Left ventricle myocardium inferior (tissue), 1 donor: ENCODE results near the gene DDX1. TPM values are rescaled to one million over a fixed set of nuclear protein-coding genes. Genes with fewer than 3 reads are reported as not detected.

ENCODE experiments used
- DNase-seq: peaks from one replicate; pipeline ENCODE4 v3.0.0-alpha.2; 2020
- H3K27ac ChIP-seq: fragments of 200-600 bp; replicated peaks from 2 replicates; pipeline ENCODE4 v1.8.0; 2021
- H3K27me3 ChIP-seq: fragments of 200-600 bp; 2 replicates; pipeline ENCODE4 v1.8.0; 2021; ENCODE audit warnings: low read depth
- H3K36me3 ChIP-seq: fragments of 200-600 bp; 2 replicates; pipeline ENCODE4 v1.8.0; 2021
- H3K4me1 ChIP-seq: fragments of 200-600 bp; 2 replicates; pipeline ENCODE4 v1.8.0; 2021
- H3K4me3 ChIP-seq: fragments of 200-600 bp; 2 replicates; pipeline ENCODE4 v1.8.0; 2021; ENCODE audit warnings: mild to moderate bottlenecking, moderate library complexity
- H3K9me3 ChIP-seq: fragments of 200-600 bp; replicated peaks from 2 replicates; pipeline ENCODE4 v1.8.0; 2021
- intact Hi-C: fragments of 100-400 bp; cut with micrococcal nuclease; formaldehyde crosslinking; loops from one replicate; pipeline ENCODE4 v1.11.0; 2022
- total RNA-seq: library from RNA; stranded (reverse); fragmentation: NEBNext Ultra II Directional; extraction: Animal tissue kit (Norgen Biotek cat#: 25700); gene quantifications from one replicate; pipeline ENCODE4 v1.2.1, GENCODE V29; 2021
- TF ChIP-seq, protein P1 (sequence below): fragments of 200-600 bp; IDR thresholded peaks from 2 replicates; pipeline ENCODE4 v1.8.0; 2021; ENCODE audit warnings: antibody characterized with exemption, mild to moderate bottlenecking, borderline replicate concordance
- donor health status: DM: no; HTN: yes; CAD: no; lungs with severe emphysema.

The DDX1 gene
- total RNA-seq, 1 donor from 2014 or later = 156 TPM

DNA sequence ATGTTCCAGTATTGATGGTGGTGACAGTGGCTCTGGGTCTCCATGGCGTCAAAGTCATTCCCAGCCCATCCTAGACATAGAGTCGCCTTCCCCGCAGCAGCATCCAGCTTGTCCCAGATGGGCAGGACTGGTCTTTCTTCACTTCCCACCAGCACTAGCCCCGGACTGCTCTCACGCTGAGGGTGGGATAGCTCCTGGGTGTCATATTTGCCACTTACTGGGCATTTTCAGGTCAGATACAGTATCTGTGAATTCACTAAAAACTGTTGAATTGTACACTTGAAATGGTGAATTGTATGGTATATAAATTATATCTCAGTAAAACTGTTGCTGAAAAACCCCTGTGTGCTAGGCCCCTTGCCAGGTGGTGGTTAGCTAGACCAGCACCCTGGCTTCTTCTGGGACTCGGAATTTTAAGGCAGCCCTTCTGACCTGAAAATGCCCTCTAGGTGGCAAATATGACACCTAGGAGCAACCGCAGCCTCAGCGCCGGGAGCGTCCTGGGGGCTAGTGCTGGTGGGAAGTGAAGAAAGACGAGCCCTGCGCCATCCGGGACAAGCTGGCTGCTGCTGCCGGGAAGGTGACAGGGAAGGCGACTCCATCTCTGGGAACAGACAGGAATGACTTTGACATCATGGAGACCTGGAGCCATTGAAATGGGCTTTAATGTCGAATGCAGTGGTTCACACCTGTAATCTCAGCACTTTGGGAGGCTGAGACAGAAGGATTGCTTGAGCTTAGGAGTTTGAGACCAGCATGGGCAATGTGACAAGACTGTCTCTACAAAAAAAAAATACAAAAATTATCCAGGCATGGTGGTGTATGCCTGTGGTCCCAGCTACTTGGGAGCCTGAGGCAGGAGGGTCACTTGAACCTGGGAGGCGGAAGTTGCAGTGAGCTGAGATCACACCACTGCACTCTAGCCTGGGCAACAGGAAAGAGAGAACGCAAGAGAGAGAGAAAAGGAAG lies 56.2 kb downstream of the DDX1 start:
- intact Hi-C loops = no loop called here
- Histone ChIP-seq H3K36me3 (no peaks in the 10 kb centered on the region), H3K9me3 (no peaks in the 10 kb centered on the region), H3K27ac (no peak overlapping the region), H3K4me3 (no peak overlapping the region), H3K27me3 (no peaks in the 10 kb centered on the region), H3K4me1 (peaks cover 10% of the 10 kb centered on the region)
- DNase-seq = no peak
- TF ChIP-seq, protein P1, sequence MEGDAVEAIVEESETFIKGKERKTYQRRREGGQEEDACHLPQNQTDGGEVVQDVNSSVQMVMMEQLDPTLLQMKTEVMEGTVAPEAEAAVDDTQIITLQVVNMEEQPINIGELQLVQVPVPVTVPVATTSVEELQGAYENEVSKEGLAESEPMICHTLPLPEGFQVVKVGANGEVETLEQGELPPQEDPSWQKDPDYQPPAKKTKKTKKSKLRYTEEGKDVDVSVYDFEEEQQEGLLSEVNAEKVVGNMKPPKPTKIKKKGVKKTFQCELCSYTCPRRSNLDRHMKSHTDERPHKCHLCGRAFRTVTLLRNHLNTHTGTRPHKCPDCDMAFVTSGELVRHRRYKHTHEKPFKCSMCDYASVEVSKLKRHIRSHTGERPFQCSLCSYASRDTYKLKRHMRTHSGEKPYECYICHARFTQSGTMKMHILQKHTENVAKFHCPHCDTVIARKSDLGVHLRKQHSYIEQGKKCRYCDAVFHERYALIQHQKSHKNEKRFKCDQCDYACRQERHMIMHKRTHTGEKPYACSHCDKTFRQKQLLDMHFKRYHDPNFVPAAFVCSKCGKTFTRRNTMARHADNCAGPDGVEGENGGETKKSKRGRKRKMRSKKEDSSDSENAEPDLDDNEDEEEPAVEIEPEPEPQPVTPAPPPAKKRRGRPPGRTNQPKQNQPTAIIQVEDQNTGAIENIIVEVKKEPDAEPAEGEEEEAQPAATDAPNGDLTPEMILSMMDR = no peak

DNA sequence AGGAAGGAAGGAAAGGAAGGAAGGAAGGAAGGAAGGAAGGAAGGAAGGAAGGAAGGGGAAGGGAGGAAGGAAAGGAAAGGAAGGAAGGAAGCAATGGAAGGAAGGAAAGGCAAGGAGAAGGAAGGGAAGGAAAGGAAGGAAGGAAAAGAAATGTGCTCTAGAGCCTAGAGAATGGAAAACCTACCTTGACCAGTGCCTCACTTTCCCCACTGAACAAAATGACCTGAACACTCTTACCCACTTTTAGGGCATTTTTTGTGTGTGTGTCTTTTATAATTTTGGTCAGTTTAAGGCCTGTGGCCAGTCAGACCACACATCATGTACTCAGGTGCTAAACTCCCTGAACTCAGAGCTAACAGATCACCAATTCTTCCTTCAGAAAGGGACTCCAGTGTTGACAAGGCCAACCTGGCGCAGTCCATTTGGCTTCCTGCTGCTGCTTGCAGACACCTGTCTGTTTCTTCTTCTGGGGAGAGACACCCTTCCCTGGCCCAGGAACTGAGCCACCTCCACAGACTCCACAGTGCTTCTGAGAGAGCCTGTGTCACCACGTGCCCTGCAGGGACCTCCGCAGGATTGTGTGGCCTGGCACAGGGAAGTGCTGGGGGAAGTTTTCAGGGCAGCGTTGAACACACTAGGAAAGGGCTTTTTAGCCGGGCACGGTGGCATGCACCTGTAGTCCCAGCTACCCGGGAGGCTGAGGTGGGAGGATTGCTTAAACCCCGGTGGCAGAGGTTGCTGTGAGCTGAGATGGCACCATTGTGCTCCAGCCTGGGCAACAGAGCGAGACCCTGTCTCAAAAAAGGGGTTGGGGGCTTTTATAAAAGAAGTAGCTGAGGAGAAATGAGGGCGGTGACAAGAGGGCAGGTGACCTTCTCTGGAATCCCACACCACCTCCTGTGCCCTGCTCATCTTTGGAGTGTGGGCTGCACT lies 57.2 kb downstream of the DDX1 start:
- H3K27me3 ChIP-seq = no peaks in the 10 kb centered on the region
- no peaks in the 10 kb centered on the region for H3K9me3 ChIP-seq
- peaks cover 10% of the 10 kb centered on the region for H3K4me1 ChIP-seq
- DNase-seq = no peak
- no peak overlapping the region for H3K4me3 ChIP-seq
- TF ChIP-seq, protein P1 = no peak
- intact Hi-C loops = no loop called here
- no peaks in the 10 kb centered on the region for H3K36me3 ChIP-seq
- no peak overlapping the region for H3K27ac ChIP-seq

GRCh38 chr2:15649561-15650255 lies 58.0 kb downstream of the DDX1 start:
- peaks cover 10% of the 10 kb centered on the region for H3K4me1 ChIP-seq
- H3K36me3 ChIP-seq = no peaks in the 10 kb centered on the region
- no peaks in the 10 kb centered on the region for H3K9me3 ChIP-seq
- no peak overlapping the region for H3K4me3 ChIP-seq
- no peaks in the 10 kb centered on the region for H3K27me3 ChIP-seq
- TF ChIP-seq, protein P1 = no peak
- DNase-seq = no peak
- intact Hi-C loops = no loop called here
- H3K27ac ChIP-seq = no peak overlapping the region

- Histone ChIP-seq H3K36me3 (no peaks in the 10 kb centered on the region), H3K9me3 (no peaks in the 10 kb centered on the region), H3K27me3 (no peaks in the 10 kb centered on the region), H3K27ac (no peak overlapping the region), H3K4me3 (no peak overlapping the region), H3K4me1 (peaks cover 10% of the 10 kb centered on the region)
- DNase-seq = no peak
- intact Hi-C loops = no loop called here
- TF ChIP-seq, protein P1 = no peak
Observed at GRCh38 chr2:15650616-15651366, 59.1 kb downstream of the DDX1 start.
